HG02588 (cell line): Measurements from ENCODE around the gene MAP3K6.
A peak's percentile ranks its signal among the peaks of the same experiment; 100 is the strongest.
"Not testable (repeated sequence)": the region's sequence is repeated elsewhere in the genome, so short reads cannot be mapped to it uniquely, and the experiment has no call there.

ENCODE experiments used
- ATAC-seq: cut with Tn5 transposase; IDR thresholded peaks from one replicate; pipeline ENCODE4 v1.9.1; 2021; ENCODE audit warnings: mild to moderate bottlenecking, moderate library complexity; ENCODE audit not compliant: unreplicated experiment

MAP3K6 gene

DNA sequence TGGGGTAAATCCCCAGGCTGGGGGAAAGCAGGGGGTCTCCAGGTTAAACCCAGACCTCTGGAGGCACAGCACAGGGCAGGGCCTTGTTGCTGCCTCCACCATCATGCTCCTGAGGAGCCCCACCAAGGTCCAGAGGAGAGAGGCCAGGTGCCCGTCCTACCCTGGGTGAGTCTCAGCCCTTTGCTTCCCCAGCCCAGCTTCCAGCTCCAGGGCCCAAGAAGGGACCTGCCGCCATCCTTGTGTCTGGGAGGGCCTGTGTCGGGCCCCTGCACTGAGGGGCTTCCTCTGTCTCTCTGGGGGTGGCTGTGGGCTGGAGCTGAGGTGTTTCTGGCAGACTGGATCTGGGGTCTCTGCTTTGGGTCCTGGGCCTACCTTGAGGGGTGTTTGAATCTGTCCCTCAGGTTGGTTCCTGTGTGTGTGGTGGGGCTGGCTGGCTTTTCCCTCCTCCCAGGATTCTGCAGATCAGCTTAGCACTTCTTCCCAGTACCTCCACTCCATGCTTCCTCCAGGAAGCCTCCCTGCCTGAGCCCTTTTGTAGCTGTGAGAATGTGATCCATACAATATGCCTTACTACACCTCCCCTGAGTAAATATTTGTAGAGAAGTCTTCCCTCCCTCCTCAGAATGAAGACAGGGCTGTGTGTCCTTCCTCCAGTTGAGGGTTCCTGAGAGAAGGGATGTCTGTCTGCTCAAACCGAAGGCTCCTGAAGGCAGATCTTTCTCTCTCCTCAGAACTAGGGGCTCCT is 31.8 kb upstream of the MAP3K6 start:
- ATAC-seq = no peak

GRCh38 chr1:27397749-27398148 is 31.0 kb upstream of the MAP3K6 start:
- no peak for ATAC-seq

DNA sequence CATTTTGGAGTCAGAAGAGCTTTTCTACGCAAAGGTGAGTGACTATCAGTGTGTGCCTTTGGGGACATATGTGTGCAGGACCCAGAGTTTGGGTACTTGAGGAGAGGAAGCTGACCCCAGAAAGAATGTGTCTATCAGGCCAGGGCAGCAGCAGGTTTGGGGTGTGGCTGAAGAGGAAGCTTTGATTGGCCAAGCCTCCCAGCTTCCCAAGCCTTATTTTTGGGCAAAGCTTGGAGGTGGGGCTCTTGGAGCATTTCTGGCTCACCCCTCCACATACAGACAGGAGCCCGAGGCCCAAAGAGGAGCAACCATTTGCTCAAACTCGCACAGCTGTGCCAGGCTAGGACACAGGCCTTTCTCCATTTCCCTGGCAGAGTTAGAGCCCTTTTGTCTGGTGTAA is 30.3 kb upstream of the MAP3K6 start:
- no peak for ATAC-seq

DNA sequence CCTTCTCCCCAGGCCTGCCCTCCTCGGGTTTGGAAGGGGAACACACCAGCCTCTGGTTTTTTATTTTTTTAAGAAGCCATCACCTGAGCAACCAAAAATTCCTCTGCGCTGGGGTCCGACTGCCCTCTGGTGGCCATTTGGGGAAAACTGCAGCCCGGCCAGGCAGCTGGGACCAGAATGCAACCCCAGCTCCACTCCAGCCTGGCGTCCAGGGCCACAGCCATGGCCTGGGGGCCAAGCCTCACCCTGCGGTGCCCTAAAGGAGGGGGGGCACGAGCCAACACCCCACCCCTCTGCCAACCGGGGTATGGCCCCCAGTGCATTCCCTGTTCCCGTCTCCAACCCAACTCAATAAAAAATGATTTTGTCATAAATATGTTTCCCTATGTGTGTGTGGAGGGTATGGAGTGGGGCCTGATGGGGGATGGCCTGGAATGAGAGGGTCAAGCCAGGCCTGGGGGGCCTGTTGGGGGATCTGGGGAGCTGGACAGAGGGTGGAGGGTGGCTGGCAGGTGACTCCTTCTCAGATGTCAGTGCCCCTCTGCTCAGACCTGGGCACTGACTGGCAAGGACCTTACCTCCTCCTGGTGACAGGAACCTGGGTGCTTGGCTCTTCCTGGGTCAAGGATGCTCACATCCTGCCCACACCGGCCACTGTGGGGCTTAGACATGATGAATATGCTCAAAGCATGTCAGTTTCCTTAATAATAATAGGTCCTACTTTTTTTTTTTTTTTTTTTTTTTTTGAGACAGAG is 28.9 kb upstream of the MAP3K6 start:
- no peak for ATAC-seq

GRCh38 chr1:27394925-27395324 is 28.2 kb upstream of the MAP3K6 start:
- ATAC-seq = no peak

- no peak for ATAC-seq
These were observed 27.5 kb upstream of the MAP3K6 start for GRCh38 chr1:27394282-27394658.

GRCh38 chr1:27393641-27394281 is 27.0 kb upstream of the MAP3K6 start:
- no peak for ATAC-seq

- ATAC-seq = no peak
These were observed 26.2 kb upstream of the MAP3K6 start for GRCh38 chr1:27392778-27393635.

GRCh38 chr1:27392096-27392777 is 25.5 kb upstream of the MAP3K6 start, which contains the start of gene GPR3:
TSS of gene GPR3 (plus strand) at chr1:27392622. CDS start at chr1:27393799, 1,177 bp downstream.
- peak; percentile 77 for ATAC-seq

DNA sequence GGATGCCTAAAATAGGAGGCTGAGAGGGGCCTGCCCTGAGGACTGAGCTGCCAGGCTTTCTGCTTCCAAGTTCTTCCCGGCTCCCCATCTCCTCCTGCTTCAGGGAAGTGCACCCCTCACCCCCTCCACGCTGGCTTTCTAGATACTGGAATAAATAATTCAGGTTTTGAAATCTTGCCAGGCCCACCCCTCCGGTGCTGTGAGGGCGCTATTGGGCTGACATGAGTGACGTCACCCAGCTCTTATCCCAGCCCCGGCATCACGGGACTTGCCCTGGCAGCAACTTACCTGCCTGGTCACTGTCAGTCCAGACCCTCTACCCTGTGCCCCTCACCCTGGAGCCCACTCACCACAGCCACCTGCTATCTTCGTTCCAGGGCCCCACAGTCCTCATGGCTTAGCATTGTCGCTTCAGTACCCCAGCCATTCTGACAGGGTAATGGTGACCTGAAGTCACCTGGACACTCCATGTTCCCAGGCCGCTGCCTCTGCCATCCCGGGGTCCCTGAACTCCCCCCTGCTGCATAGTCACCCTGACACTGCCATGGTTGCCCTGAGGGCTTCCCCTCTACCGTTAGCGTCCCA is 24.8 kb upstream of the MAP3K6 start:
- ATAC-seq = no peak

GRCh38 chr1:27388337-27389005 is 21.7 kb upstream of the MAP3K6 start:
- no peak for ATAC-seq

DNA sequence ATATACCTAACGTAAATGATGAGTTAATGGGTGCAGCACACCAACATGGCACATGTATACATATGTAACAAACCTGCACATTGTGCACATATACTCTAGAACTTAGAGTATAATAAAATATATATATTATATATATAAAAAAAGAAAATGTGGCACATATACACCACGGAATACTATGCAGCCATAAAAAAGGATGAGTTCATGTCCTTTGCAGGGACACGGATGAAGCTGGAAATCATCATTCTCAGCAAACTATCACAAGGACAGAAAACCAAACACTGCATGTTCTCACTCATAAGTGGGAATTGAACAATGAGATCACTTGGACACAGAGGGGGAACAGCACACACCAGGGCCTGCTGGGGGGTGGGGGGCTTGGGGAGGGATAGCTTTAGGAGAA is 18.0 kb upstream of the MAP3K6 start:
- ATAC-seq = not testable (repeated sequence)

- no peak for ATAC-seq
These were observed 16.9 kb upstream of the MAP3K6 start for GRCh38 chr1:27383661-27384060.

DNA sequence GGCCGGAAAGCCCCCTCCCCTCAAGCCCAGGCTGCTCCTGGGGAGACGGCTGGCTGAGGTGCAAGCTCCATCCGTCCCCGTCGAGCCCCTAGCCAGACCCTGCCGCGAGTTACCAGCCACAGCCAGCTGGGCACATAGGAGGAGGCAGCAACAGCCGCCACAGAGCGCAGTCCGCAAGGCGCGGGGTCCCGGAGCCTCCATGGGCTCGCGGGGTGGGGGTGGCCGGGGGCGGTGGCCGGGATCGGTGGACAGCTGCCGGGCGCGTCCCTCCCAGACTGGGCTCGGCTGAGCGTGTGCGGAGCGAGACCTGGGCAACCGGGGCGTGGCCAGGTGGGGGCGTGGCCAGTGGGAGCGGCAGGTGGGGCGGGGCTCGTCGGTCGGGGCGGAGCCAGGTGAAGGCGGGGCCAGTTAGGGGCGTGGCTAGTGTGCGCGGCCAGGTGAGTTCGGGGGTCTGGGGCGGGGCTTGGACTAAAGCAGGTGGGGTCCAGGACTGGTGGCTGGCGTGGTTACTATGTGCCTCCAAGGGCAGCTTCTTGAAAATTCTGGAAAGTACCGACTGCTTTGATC is 16.4 kb upstream of the MAP3K6 start, which contains the start of gene CD164L2:
Gene CD164L2, minus strand, starts transcription at position 295 of the 567 bp plus-strand sequence. Its CDS starts 94 bp downstream, at position 201.
- no peak for ATAC-seq

DNA sequence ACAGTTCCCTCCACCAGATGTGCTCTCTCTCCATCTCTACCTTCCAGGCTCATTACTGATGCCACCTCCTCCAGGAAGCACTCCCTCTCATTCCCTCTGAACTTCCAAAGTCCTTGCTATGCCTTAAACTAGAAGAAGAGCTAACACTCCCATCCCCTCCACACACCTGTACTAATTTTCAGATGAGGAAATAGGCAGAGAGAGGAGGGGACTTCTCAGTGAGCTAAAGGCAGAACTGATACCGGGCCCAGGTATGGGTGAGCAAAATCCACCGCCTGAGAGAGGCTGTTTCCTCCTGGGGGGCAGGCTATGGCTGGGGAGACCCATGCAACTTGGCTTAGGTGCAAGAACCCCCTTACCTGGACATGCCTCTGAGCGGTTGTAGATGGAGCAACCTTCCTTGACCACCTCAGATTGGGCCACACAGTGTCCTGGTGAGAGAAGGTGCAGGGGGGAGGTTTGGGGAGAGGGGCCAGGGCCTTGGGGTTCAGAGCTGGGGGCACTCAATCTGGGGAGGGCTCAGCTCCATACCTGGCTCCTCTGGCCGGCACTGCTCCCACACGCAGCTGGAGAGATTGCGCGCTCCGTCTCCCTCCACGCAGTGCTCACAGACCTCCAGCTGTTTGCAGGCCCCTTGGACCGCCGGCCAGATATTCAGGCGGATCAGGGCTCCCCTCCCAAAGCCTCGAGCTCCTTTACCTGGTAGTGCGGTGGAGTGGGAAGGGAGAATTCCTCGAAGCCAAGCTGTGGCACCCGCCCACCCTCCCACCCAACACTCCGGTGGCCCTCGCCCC is 15.4 kb upstream of the MAP3K6 start:
- no peak for ATAC-seq

GRCh38 chr1:27380766-27381733 is 14.3 kb upstream of the MAP3K6 start:
- ATAC-seq = no peak

- ATAC-seq = no peak
These were observed 13.5 kb upstream of the MAP3K6 start for GRCh38 chr1:27380224-27380623.
